ENCODE results near the gene CTXN1. TPM values are rescaled to one million over a fixed set of nuclear protein-coding genes. Genes with fewer than 3 reads are reported as not detected.

CTXN1 gene
- total and polyA plus RNA-seq, 8 donors: 0.67 to 5.1 (median 1.7) TPM

DNA sequence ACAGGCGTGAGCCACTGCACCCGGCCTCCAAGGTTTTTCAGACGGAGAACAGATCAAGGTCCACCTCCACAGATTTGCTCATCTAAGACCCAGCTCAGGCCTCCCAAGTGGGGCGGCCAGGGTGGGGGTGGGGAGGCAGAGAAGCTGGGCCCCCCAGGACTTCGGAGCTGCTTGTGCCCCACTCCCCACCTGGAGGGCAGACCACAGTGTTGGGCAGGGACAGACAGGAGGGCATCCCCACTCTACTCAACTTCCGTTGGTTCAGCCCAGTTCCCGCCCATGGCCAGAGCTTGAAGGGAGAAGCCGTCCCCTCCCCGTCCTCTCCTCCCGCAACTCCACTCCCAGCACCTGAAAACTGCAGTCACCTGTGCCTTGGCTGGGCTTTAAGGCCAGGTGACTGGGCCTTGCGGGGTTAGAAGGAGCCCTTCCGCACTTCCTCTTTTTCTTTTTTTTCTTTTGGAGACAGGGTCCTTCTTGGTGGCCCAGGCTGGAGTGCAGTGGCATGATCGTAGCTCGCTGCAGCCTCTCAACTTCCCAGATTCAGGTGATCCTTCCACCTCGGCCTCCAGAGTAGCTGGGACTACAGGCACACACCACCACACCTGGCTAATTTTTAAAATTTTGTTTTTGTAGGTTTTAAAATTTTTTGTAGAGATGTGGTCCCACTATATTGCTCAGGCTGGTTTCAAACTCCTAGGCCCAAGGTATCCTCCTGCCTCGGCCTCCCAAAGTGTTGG is 38.4 kb downstream of the CTXN1 start:
- FAIRE-seq (no peak), ATAC-seq (no peak), DNase-seq (peak in 1 of 6 donors; percentile 11)
- Histone ChIP-seq H3K4me1 (no peaks in the 10 kb centered on the region), H3K4me3 (peak overlapping the region in 2 of 4 donors; percentile 71 to 75), H3K36me3 (no peaks in the 10 kb centered on the region), H3K27me3 (no peaks in the 10 kb centered on the region), H3K9me3 (no peaks in the 10 kb centered on the region), H3K27ac (no peak overlapping the region)
- intact Hi-C loops (cut with DNase I): no loop called here
- 81 to 84% methylated on average over 16 of the region's 16 CpGs for WGBS, 2 donors
- no peak for TF ChIP-seq CTCF (IDR thresholded peaks at IDR 0.05)

- DNase-seq: no peak
- no peaks in the 10 kb centered on the region for H3K4me1 ChIP-seq
- no peak for ATAC-seq
- FAIRE-seq: no peak
- TF ChIP-seq CTCF (IDR thresholded peaks at IDR 0.05): no peak
- H3K27me3 ChIP-seq: no peaks in the 10 kb centered on the region
- no peak overlapping the region for H3K27ac ChIP-seq
- intact Hi-C loops (cut with DNase I): no loop called here
- H3K4me3 ChIP-seq: no peak overlapping the region
- no peaks in the 10 kb centered on the region for H3K9me3 ChIP-seq
- 85 to 89% methylated on average over 8 of the region's 8 CpGs for WGBS, 2 donors
- H3K36me3 ChIP-seq: no peaks in the 10 kb centered on the region
Measured at GRCh38 chr19:7885818-7886217, 40.1 kb downstream of the CTXN1 start.

DNA sequence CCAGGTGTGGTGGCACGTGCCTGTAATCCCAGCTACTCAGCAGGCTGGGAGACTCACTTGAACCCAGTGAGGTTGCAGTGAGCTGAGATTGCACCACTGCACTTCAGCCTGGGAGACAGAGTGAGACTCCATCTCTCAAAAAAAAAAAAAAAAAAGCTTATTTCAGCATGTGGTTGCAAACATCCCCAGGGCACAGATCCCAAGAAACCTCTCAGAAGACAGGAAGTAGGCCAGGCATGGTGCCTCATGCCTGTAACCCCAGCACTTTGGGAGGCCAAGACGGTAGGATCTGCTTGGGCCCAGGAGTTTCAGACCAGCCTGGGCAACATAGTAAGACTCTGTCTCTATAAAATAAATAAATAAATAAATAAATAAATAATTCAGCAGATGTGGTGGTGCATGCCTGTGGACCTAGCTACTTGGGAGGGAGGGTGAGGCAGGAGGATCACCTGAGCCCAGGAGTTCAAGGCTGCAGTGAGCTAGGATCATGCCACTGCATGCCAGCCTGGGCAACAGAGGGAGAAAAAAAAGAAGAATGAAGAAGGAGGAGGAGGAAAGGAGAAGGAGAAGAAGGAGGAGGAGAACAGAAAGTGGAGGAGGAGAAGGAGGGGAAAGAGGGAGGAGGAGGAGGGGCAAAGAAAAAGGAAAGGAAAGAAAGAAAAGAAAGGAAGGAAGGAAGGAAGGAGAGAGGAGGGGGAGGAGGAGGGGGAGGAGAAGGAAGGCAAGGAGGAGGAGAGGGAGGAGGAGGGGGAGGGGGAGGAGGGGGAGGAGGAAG is 42.0 kb downstream of the CTXN1 start:
- TF ChIP-seq CTCF (IDR thresholded peaks at IDR 0.05): no peak
- ATAC-seq (no peak), DNase-seq (no peak), FAIRE-seq (no peak)
- intact Hi-C loops (cut with DNase I): no loop called here
- no peak overlapping the region for H3K27ac ChIP-seq
- H3K4me3 ChIP-seq: no peak overlapping the region
- H3K4me1 ChIP-seq: no peaks in the 10 kb centered on the region
- 80 to 91% methylated on average over 2 of the region's 2 CpGs for WGBS, 2 donors
- no peaks in the 10 kb centered on the region for H3K36me3 ChIP-seq
- H3K27me3 ChIP-seq: no peaks in the 10 kb centered on the region
- no peaks in the 10 kb centered on the region for H3K9me3 ChIP-seq

DNA sequence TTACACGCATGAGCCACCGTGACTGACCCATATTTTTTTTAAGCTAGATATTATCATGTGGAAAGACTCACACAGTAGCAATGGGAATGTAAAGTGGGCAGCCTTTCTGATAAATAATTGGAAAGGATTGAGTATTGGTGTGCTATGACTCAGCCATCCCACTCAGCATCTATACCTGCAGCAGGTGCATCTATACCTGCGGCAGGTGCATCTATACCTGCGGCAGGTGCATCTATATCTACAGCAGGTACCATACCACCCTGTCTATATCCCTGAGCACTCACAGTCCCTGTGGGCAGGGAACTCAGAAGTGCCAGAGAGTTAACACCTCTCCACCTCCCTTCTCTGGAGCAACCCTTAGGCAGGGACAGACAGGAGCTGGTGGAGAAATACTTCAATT is 42.8 kb downstream of the CTXN1 start:
- 75 to 84% methylated on average over 4 of the region's 4 CpGs for WGBS, 2 donors
- FAIRE-seq: no peak

More for the DNA sequence above, 42.8 kb downstream of the CTXN1 start:
- Histone ChIP-seq H3K27me3 (no peaks in the 10 kb centered on the region), H3K4me1 (no peaks in the 10 kb centered on the region), H3K27ac (no peak overlapping the region), H3K9me3 (no peaks in the 10 kb centered on the region), H3K36me3 (no peaks in the 10 kb centered on the region), H3K4me3 (no peak overlapping the region)
- no peak for DNase-seq
- no peak for ATAC-seq
- TF ChIP-seq CTCF (IDR thresholded peaks at IDR 0.05): no peak
- intact Hi-C loops (cut with DNase I): no loop called here
